Ascending aorta (tissue), 2 donors: ENCODE data around the gene MTCL1. TPM values are rescaled to one million over a fixed set of nuclear protein-coding genes. Genes with fewer than 3 reads are reported as not detected.

Experiments used
- DNase-seq, 2 donors: peaks; one replicate each; pipeline ENCODE4 v3.0.0-alpha.2; 2019; ENCODE audit warnings: low spot score in 2 of 2
- H3K27ac ChIP-seq, 2 donors: fragments of 200-600 bp; sonication (generic); one replicate each; pipeline ENCODE4 v1.5.1; 2016 to 2017; ENCODE audit warnings: mild to moderate bottlenecking in 1 of 2
- H3K27me3 ChIP-seq: fragments of 200-600 bp; sonication (generic); one replicate; pipeline ENCODE4 v1.5.1; 2017
- H3K36me3 ChIP-seq, 2 donors: fragments of 200-600 bp; sonication (generic); one replicate each; pipeline ENCODE4 v1.5.1; 2016
- H3K4me1 ChIP-seq, 2 donors: fragments of 200-600 bp; sonication (generic); one replicate each; pipeline ENCODE4 v1.5.1; 2016 to 2017; ENCODE audit warnings: mild to moderate bottlenecking in 1 of 2
- H3K4me3 ChIP-seq, 2 donors: fragments of 200-600 bp; sonication (generic); one replicate each; pipeline ENCODE4 v1.5.1; 2016 to 2017; ENCODE audit warnings: mild to moderate bottlenecking in 1 of 2
- H3K9me3 ChIP-seq, 2 donors: fragments of 200-600 bp; sonication (generic); one replicate each; pipeline ENCODE4 v1.5.1; 2016
- CTCF ChIP-seq, 3 experiments: fragments of 200-600 bp in 2 of 3; fragments of 450-650 bp in 1 of 3; sonication (generic) in 2 of 3; IDR thresholded peaks; one replicate each; pipeline ENCODE4 v1.5.1; 2016 to 2019; ENCODE audit warnings: antibody characterized with exemption in 3 of 3, mild to moderate bottlenecking in 1 of 3, moderate library complexity in 1 of 3
- intact Hi-C: fragments of 100-400 bp; cut with DNase I; formaldehyde crosslinking; loops from one replicate; pipeline ENCODE4 v1.15.1; 2023
- total RNA-seq: library from RNA; depleted of rRNA; stranded (reverse); fragments of >200 nt; gene quantifications from one replicate; pipeline ENCODE4 v1.1.0, GENCODE V29; 2016

The MTCL1 gene
- total RNA-seq, 1 donor from 2014 or later, result 105 TPM

GRCh38 chr18:8779251-8779650, 73.9 kb downstream of the MTCL1 start:
- no peak for DNase-seq
- Histone ChIP-seq H3K4me3 (no peak overlapping the region), H3K27ac (no peak overlapping the region), H3K4me1 (no peaks in the 10 kb centered on the region), H3K27me3 (no peaks in the 10 kb centered on the region), H3K36me3 (no peaks in the 10 kb centered on the region), H3K9me3 (no peaks in the 10 kb centered on the region)
- intact Hi-C loops, result no loop called here
- no peak for TF ChIP-seq CTCF (IDR thresholded peaks at IDR 0.05)

- no peak overlapping the region for H3K27ac ChIP-seq
- no peaks in the 10 kb centered on the region for H3K36me3 ChIP-seq
- H3K4me1 ChIP-seq, result no peaks in the 10 kb centered on the region
- intact Hi-C loops, result no loop called here
- H3K27me3 ChIP-seq, result no peaks in the 10 kb centered on the region
- DNase-seq, result no peak
- TF ChIP-seq CTCF (IDR thresholded peaks at IDR 0.05), result no peak
- H3K9me3 ChIP-seq, result no peaks in the 10 kb centered on the region
- H3K4me3 ChIP-seq, result no peak overlapping the region
These were observed 74.9 kb downstream of the MTCL1 start for GRCh38 chr18:8780227-8780626.

GRCh38 chr18:8781671-8782070, 76.3 kb downstream of the MTCL1 start:
- intact Hi-C loops, result no loop called here
- Histone ChIP-seq H3K4me3 (no peak overlapping the region), H3K4me1 (no peaks in the 10 kb centered on the region), H3K27ac (no peak overlapping the region), H3K36me3 (no peaks in the 10 kb centered on the region), H3K9me3 (no peaks in the 10 kb centered on the region), H3K27me3 (no peaks in the 10 kb centered on the region)
- no peak for TF ChIP-seq CTCF (IDR thresholded peaks at IDR 0.05)
- DNase-seq, result no peak

- no peaks in the 10 kb centered on the region for H3K9me3 ChIP-seq
- no peaks in the 10 kb centered on the region for H3K4me1 ChIP-seq
- H3K4me3 ChIP-seq, result no peak overlapping the region
- H3K27me3 ChIP-seq, result no peaks in the 10 kb centered on the region
- no peak for TF ChIP-seq CTCF (IDR thresholded peaks at IDR 0.05)
- DNase-seq, result no peak
- intact Hi-C loops, result no loop called here
- no peak overlapping the region for H3K27ac ChIP-seq
- H3K36me3 ChIP-seq, result no peaks in the 10 kb centered on the region
These were observed 78.1 kb downstream of the MTCL1 start for GRCh38 chr18:8783335-8783993.

GRCh38 chr18:8783994-8784530, 78.7 kb downstream of the MTCL1 start:
- no peak overlapping the region for H3K4me3 ChIP-seq
- H3K27me3 ChIP-seq, result no peaks in the 10 kb centered on the region
- no peak overlapping the region for H3K27ac ChIP-seq
- no peaks in the 10 kb centered on the region for H3K4me1 ChIP-seq
- DNase-seq, result no peak
- TF ChIP-seq CTCF (IDR thresholded peaks at IDR 0.05), result no peak
- intact Hi-C loops, result no loop called here
- H3K36me3 ChIP-seq, result no peaks in the 10 kb centered on the region
- no peaks in the 10 kb centered on the region for H3K9me3 ChIP-seq
